Measurements from ENCODE around the gene SLC9A4. TPM values are rescaled to one million over a fixed set of nuclear protein-coding genes. Genes with fewer than 3 reads are reported as not detected.

The SLC9A4 gene
- total and polyA plus RNA-seq, 10 of the 15 experiments (the other 5 are each of a cell fraction or from before 2014, with no cell fraction given): 0.10 TPM; not detected in 9

DNA sequence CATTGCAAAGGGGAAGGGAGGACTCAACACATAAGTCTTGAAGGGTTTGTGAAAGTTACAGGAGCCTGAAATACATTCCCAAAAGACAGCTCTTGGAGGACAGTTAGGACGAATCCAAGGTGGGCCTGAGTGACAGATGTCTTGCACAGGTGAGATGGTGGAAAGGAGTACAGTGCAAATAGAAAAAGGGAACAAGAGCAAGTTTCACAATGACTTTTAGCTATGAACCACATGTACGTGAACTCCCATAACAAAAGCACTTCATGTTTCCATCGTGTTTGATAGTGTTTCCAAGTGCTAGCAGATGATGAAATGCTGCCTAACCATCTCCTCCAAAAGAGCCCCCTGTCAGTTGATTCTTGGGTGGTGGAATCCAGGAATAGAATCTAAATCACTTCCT is 48.3 kb upstream of the SLC9A4 start (continued):
- TF ChIP-seq, protein P1, sequence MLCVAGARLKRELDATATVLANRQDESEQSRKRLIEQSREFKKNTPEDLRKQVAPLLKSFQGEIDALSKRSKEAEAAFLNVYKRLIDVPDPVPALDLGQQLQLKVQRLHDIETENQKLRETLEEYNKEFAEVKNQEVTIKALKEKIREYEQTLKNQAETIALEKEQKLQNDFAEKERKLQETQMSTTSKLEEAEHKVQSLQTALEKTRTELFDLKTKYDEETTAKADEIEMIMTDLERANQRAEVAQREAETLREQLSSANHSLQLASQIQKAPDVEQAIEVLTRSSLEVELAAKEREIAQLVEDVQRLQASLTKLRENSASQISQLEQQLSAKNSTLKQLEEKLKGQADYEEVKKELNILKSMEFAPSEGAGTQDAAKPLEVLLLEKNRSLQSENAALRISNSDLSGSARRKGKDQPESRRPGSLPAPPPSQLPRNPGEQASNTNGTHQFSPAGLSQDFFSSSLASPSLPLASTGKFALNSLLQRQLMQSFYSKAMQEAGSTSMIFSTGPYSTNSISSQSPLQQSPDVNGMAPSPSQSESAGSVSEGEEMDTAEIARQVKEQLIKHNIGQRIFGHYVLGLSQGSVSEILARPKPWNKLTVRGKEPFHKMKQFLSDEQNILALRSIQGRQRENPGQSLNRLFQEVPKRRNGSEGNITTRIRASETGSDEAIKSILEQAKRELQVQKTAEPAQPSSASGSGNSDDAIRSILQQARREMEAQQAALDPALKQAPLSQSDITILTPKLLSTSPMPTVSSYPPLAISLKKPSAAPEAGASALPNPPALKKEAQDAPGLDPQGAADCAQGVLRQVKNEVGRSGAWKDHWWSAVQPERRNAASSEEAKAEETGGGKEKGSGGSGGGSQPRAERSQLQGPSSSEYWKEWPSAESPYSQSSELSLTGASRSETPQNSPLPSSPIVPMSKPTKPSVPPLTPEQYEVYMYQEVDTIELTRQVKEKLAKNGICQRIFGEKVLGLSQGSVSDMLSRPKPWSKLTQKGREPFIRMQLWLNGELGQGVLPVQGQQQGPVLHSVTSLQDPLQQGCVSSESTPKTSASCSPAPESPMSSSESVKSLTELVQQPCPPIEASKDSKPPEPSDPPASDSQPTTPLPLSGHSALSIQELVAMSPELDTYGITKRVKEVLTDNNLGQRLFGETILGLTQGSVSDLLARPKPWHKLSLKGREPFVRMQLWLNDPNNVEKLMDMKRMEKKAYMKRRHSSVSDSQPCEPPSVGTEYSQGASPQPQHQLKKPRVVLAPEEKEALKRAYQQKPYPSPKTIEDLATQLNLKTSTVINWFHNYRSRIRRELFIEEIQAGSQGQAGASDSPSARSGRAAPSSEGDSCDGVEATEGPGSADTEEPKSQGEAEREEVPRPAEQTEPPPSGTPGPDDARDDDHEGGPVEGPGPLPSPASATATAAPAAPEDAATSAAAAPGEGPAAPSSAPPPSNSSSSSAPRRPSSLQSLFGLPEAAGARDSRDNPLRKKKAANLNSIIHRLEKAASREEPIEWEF (IDR thresholded peaks at IDR 0.05; ENCODE audit: insufficient replicate concordance, low read depth, low read length): no peak
- TF ChIP-seq PAX5 (IDR thresholded peaks at IDR 0.05; ENCODE audit: borderline replicate concordance, low read depth, low read length) (no peak), BMI1 (IDR thresholded peaks at IDR 0.05; ENCODE audit: borderline replicate concordance) (no peak), CREB1 (IDR thresholded peaks at IDR 0.05; ENCODE audit: low read depth) (no peak), WRNIP1 (IDR thresholded peaks at IDR 0.05; ENCODE audit: borderline replicate concordance, low read depth, low read length) (no peak), SUPT20H (IDR thresholded peaks at IDR 0.05; ENCODE audit: borderline replicate concordance, control insufficient read depth, low read depth, low read length) (no peak), TCF7 (IDR thresholded peaks at IDR 0.05; ENCODE audit: borderline replicate concordance) (no peak), RCOR1 (conservative IDR thresholded peaks at IDR 0.05; ENCODE audit: low read depth, low read length) (no peak), YY1 (IDR thresholded peaks at IDR 0.05; ENCODE audit: low read depth, low read length) (no peak), EP300 (IDR thresholded peaks at IDR 0.05; ENCODE audit: borderline replicate concordance in 1 of 2, control insufficient read depth in 1 of 2, low read depth in 2 of 2, low read length in 2 of 2) (peak in 1 of 2 experiments; percentile 75; a peak in 1 of 4 replicates)
- TF ChIP-seq, protein P2, sequence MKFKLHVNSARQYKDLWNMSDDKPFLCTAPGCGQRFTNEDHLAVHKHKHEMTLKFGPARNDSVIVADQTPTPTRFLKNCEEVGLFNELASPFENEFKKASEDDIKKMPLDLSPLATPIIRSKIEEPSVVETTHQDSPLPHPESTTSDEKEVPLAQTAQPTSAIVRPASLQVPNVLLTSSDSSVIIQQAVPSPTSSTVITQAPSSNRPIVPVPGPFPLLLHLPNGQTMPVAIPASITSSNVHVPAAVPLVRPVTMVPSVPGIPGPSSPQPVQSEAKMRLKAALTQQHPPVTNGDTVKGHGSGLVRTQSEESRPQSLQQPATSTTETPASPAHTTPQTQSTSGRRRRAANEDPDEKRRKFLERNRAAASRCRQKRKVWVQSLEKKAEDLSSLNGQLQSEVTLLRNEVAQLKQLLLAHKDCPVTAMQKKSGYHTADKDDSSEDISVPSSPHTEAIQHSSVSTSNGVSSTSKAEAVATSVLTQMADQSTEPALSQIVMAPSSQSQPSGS (IDR thresholded peaks at IDR 0.05; ENCODE audit: low read length): no peak; the same call in 1 of the 2 replicates
- TF ChIP-seq, protein P3, sequence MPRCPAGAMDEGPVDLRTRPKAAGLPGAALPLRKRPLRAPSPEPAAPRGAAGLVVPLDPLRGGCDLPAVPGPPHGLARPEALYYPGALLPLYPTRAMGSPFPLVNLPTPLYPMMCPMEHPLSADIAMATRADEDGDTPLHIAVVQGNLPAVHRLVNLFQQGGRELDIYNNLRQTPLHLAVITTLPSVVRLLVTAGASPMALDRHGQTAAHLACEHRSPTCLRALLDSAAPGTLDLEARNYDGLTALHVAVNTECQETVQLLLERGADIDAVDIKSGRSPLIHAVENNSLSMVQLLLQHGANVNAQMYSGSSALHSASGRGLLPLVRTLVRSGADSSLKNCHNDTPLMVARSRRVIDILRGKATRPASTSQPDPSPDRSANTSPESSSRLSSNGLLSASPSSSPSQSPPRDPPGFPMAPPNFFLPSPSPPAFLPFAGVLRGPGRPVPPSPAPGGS (IDR thresholded peaks at IDR 0.05; ENCODE audit: borderline replicate concordance, insufficient read depth, low read depth, low read length, poor library complexity, severe bottlenecking): no peak
- TF ChIP-seq, protein P4, sequence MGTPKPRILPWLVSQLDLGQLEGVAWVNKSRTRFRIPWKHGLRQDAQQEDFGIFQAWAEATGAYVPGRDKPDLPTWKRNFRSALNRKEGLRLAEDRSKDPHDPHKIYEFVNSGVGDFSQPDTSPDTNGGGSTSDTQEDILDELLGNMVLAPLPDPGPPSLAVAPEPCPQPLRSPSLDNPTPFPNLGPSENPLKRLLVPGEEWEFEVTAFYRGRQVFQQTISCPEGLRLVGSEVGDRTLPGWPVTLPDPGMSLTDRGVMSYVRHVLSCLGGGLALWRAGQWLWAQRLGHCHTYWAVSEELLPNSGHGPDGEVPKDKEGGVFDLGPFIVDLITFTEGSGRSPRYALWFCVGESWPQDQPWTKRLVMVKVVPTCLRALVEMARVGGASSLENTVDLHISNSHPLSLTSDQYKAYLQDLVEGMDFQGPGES (IDR thresholded peaks at IDR 0.05): no peak
- TF ChIP-seq, protein P5, sequence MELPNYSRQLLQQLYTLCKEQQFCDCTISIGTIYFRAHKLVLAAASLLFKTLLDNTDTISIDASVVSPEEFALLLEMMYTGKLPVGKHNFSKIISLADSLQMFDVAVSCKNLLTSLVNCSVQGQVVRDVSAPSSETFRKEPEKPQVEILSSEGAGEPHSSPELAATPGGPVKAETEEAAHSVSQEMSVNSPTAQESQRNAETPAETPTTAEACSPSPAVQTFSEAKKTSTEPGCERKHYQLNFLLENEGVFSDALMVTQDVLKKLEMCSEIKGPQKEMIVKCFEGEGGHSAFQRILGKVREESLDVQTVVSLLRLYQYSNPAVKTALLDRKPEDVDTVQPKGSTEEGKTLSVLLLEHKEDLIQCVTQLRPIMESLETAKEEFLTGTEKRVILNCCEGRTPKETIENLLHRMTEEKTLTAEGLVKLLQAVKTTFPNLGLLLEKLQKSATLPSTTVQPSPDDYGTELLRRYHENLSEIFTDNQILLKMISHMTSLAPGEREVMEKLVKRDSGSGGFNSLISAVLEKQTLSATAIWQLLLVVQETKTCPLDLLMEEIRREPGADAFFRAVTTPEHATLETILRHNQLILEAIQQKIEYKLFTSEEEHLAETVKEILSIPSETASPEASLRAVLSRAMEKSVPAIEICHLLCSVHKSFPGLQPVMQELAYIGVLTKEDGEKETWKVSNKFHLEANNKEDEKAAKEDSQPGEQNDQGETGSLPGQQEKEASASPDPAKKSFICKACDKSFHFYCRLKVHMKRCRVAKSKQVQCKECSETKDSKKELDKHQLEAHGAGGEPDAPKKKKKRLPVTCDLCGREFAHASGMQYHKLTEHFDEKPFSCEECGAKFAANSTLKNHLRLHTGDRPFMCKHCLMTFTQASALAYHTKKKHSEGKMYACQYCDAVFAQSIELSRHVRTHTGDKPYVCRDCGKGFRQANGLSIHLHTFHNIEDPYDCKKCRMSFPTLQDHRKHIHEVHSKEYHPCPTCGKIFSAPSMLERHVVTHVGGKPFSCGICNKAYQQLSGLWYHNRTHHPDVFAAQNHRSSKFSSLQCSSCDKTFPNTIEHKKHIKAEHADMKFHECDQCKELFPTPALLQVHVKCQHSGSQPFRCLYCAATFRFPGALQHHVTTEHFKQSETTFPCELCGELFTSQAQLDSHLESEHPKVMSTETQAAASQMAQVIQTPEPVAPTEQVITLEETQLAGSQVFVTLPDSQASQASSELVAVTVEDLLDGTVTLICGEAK (IDR thresholded peaks at IDR 0.05; ENCODE audit: borderline replicate concordance): no peak
- TF ChIP-seq, protein P6, sequence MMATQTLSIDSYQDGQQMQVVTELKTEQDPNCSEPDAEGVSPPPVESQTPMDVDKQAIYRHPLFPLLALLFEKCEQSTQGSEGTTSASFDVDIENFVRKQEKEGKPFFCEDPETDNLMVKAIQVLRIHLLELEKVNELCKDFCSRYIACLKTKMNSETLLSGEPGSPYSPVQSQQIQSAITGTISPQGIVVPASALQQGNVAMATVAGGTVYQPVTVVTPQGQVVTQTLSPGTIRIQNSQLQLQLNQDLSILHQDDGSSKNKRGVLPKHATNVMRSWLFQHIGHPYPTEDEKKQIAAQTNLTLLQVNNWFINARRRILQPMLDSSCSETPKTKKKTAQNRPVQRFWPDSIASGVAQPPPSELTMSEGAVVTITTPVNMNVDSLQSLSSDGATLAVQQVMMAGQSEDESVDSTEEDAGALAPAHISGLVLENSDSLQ (IDR thresholded peaks at IDR 0.05): peak; percentile 93
